Spleen (tissue), 7 donors: ENCODE data around the gene TBL1X.

ENCODE experiments used
- CTCF ChIP-seq, 11 experiments: fragments of 200-600 bp in 7 of 11; fragments of 450-650 bp in 4 of 11; sonication (generic) in 4 of 11; IDR thresholded peaks in 8 of 11; conservative IDR thresholded peaks in 3 of 11; 1 replicate in 7 of 11; 2 replicates in 4 of 11; pipeline versions ENCODE4 v1.4.0 to v1.8.0; 2016 to 2021; ENCODE audit warnings: antibody characterized with exemption in 11 of 11, inconsistent platforms in 4 of 11, mild to moderate bottlenecking in 1 of 11
- POLR2A ChIP-seq, 3 donors: fragments of 450-650 bp; IDR thresholded peaks; one replicate each; pipeline ENCODE4 v1.5.1; 2017; ENCODE audit warnings: antibody characterized with exemption in 3 of 3, mild to moderate bottlenecking in 1 of 3
- donor health status: DM: no; HTN: no; CAD: no; lungs with moderate emphysema.
- donor health status: DM: no; HTN: no; CAD: no.
- donor health status: DM: no; HTN: no; CAD: no.

- TF ChIP-seq POLR2A (IDR thresholded peaks at IDR 0.05) = no peak
- TF ChIP-seq CTCF (IDR thresholded peaks at IDR 0.05 in 8 of 11, conservative IDR thresholded peaks at IDR 0.05 in 3 of 11) = no peak
These were observed 67.5 kb downstream of the TBL1X start for GRCh38 chrX:9532349-9532748.
